HG03575 (cell line): ENCODE measurements around the gene PLOD3.

Source experiments
- ATAC-seq: cut with Tn5 transposase; IDR thresholded peaks from one replicate; pipeline ENCODE4 v1.9.1; 2021; ENCODE audit not compliant: unreplicated experiment, insufficient number of reproducible peaks, low FRiP score; ENCODE audit errors: extremely low read depth

PLOD3 gene

DNA sequence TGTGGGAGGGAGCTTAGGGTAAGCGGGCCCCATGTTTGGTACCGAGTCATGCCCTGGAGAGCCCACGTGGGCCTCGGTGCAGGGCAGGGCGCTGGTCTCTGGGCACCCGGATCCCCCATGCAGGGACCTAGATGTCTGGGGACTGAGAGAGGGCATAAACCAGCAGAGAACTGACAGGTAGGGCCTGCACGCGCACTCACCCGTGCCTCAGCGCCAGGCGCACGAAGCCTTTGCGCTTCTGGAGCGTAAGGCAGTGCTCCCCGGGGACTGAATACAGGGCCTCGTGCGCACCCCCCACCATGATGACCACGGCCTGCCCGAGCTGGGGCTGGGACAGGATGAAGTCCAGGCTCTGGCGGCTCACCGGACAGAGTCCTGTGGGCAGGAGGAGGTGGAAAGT lies 19.4 kb downstream of the PLOD3 start:
- no peak for ATAC-seq

- no peak for ATAC-seq
Measured at GRCh38 chr7:101195884-101196283, 21.5 kb downstream of the PLOD3 start.

- ATAC-seq, result no peak
Measured at GRCh38 chr7:101189109-101189508, 28.3 kb downstream of the PLOD3 start.

- no peak for ATAC-seq
Measured at GRCh38 chr7:101186844-101187428, 30.4 kb downstream of the PLOD3 start.

DNA sequence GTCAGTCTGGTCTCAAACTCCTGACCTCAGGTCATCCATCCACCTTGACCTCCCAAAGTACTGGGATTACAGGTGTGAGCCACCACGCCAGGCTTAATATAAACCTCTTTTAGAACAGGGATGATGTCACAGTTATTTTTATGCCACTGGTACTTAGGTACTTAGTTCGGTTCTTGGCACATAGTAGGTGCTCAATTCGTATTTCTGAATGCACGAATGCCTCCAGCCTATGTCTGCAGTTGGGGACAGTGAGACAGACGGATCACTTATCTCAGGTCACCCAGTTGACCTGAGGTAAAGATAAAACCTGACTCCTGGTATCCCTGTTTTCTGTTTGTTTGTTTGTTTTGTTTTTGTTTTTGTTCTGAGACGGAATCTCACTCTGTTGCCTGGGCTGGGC lies 31.2 kb downstream of the PLOD3 start:
- ATAC-seq, result no peak

DNA sequence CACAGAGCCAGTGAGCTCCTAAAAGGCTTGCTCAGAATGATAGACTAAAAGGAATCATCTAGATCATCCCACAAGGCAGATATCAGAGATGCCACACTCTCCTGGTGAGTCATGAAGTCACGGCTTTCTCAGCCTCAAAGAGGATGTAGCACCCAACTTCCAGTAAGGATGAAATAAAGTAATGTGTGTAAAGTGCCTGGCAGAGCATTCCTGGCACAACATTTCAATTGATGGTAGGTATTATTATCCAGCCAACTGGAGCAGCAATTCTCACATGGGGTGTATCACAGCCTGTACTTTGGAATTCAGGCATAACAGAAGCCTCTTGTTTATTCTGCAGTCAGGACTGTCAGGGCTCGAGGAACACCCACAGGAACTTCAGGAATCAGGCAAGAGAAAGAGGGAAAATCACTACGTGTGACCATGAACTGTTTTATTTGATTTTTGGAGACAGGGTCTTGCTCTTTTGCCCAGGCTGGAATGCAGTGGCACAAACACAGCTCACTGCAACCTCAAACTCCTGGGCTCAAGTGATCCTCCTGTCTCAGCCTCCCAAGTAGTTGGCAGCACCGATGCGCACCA lies 32.0 kb downstream of the PLOD3 start:
- no peak for ATAC-seq

DNA sequence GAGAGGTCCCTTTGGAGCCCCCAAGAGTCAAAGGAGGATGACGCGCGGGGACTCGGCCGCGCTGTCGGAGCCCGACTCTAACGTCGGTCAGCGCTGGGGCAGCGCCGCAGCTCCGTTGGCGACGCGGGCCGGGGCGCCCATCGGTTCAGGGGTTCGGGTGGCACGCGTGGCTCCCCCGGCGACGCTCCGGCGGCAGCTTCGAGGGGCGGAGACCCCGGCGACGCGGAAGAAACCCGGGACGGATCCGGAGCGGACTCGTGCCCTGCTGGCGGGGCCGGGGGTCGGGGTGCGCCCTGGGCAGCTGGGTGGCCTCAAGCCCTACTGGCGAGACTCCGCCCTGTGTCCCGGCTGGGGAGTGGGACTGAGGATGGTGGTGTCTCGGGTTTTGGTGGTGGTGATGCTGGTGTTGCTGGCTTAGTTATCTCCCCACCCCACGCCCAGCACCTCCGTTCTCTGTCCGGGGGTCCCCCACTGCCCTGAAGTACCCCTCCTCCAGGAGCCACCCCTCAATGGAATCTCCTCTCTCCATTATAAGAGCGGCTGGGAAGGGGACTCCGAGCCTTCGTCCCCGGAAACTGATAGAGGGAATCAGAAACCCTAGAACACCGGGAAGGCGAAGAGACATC lies 37.1 kb downstream of the PLOD3 start, which contains the start of gene NAT16:
TSS of gene NAT16 (minus strand) at position 164 of the 626 bp plus-strand sequence. CDS start 5,486 bp downstream, outside the sequence.
- ATAC-seq, result no peak

- no peak for ATAC-seq
Measured at GRCh38 chr7:101179713-101180112, 37.7 kb downstream of the PLOD3 start.

DNA sequence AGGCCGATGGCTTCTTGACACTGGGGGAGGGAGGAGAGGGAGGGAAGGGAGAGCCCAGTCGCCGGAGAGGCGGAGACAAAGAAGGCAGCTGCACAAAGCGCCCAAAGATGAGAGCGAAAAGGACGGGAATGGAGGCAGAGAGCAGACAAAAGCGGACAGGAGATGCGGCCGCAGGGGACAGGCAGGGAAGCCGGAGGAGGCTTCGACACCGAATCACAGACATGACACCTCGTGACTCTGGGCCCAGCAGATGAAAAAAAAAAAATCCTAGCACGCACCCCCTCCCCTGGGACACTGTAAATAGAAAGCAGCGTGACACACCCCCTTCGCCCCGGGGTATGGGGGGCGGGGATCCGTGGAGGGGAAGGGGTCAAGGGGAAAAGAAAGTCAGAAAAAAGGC lies 38.3 kb downstream of the PLOD3 start:
- ATAC-seq, result no peak

DNA sequence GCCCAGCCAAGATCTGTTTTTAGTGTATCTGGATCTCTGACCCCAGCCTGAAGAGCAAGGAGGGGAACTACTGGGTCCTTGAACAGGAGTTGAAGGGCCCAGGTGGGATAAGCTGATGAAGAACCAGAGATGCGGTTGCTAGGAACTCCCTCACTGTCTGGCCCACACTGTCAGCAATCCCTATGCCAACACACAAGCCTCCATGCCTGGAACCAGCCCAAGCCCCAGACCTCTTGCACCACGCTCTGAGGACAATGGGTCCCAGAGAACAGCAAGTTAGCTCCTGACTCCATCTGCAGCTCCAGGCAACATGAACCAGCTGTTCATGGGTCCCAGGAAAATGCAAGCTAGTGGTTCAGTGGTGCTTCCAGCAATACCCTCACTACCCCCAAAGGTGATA lies 39.7 kb downstream of the PLOD3 start:
- no peak for ATAC-seq

DNA sequence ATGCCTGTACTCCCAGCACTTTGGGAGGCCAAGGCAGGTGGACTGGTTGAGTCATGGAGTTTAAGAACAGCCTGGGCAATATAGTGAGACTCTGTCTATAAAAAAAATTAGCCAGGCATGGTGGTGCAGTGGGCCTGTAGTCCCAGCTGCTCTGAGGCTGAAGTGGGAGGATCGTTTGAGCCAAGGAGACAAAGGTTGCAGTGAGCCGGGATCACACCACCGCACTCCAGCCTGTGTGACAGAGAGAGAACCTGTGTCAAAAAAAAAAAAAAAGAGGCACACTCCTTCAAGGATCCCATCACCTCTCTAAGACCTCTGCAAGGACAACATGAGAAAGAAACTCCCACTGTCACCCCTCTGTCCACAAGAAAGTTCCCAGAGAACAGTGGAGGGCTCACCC lies 41.7 kb downstream of the PLOD3 start:
- no peak for ATAC-seq

GRCh38 chr7:101174322-101174854 lies 43.0 kb downstream of the PLOD3 start:
- ATAC-seq, result no peak

DNA sequence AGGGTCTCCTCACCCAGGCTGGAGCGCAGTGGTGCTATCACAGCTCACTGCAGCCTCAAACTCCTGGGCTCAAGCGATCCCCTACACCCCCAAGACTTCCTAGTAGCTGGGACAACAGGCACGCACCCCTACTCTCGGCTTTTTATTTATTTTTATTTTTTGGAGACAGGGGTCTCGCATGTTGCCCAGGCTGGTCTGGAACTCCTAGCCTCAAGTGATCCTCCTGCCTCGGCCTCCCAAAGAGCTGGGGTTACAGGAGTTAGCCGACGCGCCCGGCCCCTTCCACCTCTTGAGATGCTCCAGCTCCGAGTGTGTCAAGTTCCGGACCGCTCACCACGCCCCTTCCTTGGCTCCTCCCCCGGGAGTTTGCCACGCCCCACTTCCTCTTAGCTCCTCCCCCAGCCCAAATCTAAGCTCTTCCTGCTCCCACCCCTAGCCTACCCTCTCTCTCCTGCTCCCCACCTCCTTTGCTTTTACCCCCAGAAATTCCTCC lies 43.6 kb downstream of the PLOD3 start:
- ATAC-seq, result no peak

GRCh38 chr7:101172854-101173751 lies 44.3 kb downstream of the PLOD3 start:
- ATAC-seq, result no peak

- no peak for ATAC-seq
Measured at GRCh38 chr7:101172005-101172853, 45.2 kb downstream of the PLOD3 start.

- ATAC-seq, result no peak
Measured at GRCh38 chr7:101171442-101171837, 45.9 kb downstream of the PLOD3 start.

- ATAC-seq, result no peak
Measured at GRCh38 chr7:101170617-101171441, 46.6 kb downstream of the PLOD3 start.
